ENCODE results near the gene CREB3L2. TPM values are rescaled to one million over a fixed set of nuclear protein-coding genes. Genes with fewer than 3 reads are reported as not detected.

The CREB3L2 gene
- total and polyA plus RNA-seq, 10 of the 15 experiments (the other 5 are each of a cell fraction or from before 2014, with no cell fraction given), result 6.4 to 67.1 (median 26.2) TPM

DNA sequence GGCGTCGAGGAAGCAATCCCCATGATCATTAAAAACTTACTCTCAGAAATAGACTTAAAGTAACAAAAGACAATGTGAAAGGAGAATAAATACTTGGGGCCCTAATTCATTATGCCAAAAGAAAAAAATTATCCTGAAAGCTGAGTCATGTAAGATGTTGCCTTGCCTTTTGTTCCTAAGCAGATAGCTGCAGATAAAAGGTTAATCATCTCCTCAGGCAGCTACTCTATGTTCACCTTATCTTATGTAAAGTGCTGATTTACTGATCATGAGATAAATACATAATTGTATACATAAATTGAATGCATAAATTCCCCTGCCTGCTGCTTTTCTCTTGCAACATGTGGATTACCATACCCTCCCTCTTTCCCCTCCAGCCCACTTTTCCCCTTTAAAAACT is 28.1 kb upstream of the CREB3L2 start (continued):
- TF ChIP-seq, protein P1, sequence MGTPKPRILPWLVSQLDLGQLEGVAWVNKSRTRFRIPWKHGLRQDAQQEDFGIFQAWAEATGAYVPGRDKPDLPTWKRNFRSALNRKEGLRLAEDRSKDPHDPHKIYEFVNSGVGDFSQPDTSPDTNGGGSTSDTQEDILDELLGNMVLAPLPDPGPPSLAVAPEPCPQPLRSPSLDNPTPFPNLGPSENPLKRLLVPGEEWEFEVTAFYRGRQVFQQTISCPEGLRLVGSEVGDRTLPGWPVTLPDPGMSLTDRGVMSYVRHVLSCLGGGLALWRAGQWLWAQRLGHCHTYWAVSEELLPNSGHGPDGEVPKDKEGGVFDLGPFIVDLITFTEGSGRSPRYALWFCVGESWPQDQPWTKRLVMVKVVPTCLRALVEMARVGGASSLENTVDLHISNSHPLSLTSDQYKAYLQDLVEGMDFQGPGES (IDR thresholded peaks at IDR 0.05), result no peak
- TF ChIP-seq, protein P2, sequence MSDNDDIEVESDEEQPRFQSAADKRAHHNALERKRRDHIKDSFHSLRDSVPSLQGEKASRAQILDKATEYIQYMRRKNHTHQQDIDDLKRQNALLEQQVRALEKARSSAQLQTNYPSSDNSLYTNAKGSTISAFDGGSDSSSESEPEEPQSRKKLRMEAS (IDR thresholded peaks at IDR 0.05; ENCODE audit: low read depth, low read length), result no peak
- TF ChIP-seq, protein P3, sequence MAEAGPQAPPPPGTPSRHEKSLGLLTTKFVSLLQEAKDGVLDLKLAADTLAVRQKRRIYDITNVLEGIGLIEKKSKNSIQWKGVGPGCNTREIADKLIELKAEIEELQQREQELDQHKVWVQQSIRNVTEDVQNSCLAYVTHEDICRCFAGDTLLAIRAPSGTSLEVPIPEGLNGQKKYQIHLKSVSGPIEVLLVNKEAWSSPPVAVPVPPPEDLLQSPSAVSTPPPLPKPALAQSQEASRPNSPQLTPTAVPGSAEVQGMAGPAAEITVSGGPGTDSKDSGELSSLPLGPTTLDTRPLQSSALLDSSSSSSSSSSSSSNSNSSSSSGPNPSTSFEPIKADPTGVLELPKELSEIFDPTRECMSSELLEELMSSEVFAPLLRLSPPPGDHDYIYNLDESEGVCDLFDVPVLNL (IDR thresholded peaks at IDR 0.05; ENCODE audit: low read depth, low read length), result no peak
- TF ChIP-seq EED (IDR thresholded peaks at IDR 0.05; ENCODE audit: low read depth) (no peak), BMI1 (IDR thresholded peaks at IDR 0.05; ENCODE audit: borderline replicate concordance) (no peak), PML (IDR thresholded peaks at IDR 0.05; ENCODE audit: low read length) (no peak), KLF5 (IDR thresholded peaks at IDR 0.05; ENCODE audit: partially characterized antibody) (no peak), TCF3 (IDR thresholded peaks at IDR 0.05; ENCODE audit: borderline replicate concordance, insufficient read depth, low read depth, low read length) (no peak)
- TF ChIP-seq, protein P4, sequence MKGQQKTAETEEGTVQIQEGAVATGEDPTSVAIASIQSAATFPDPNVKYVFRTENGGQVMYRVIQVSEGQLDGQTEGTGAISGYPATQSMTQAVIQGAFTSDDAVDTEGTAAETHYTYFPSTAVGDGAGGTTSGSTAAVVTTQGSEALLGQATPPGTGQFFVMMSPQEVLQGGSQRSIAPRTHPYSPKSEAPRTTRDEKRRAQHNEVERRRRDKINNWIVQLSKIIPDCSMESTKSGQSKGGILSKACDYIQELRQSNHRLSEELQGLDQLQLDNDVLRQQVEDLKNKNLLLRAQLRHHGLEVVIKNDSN (IDR thresholded peaks at IDR 0.05; ENCODE audit: borderline replicate concordance, extremely low read length, insufficient read depth, low read depth, low read length), result no peak
- TF ChIP-seq, protein P5, sequence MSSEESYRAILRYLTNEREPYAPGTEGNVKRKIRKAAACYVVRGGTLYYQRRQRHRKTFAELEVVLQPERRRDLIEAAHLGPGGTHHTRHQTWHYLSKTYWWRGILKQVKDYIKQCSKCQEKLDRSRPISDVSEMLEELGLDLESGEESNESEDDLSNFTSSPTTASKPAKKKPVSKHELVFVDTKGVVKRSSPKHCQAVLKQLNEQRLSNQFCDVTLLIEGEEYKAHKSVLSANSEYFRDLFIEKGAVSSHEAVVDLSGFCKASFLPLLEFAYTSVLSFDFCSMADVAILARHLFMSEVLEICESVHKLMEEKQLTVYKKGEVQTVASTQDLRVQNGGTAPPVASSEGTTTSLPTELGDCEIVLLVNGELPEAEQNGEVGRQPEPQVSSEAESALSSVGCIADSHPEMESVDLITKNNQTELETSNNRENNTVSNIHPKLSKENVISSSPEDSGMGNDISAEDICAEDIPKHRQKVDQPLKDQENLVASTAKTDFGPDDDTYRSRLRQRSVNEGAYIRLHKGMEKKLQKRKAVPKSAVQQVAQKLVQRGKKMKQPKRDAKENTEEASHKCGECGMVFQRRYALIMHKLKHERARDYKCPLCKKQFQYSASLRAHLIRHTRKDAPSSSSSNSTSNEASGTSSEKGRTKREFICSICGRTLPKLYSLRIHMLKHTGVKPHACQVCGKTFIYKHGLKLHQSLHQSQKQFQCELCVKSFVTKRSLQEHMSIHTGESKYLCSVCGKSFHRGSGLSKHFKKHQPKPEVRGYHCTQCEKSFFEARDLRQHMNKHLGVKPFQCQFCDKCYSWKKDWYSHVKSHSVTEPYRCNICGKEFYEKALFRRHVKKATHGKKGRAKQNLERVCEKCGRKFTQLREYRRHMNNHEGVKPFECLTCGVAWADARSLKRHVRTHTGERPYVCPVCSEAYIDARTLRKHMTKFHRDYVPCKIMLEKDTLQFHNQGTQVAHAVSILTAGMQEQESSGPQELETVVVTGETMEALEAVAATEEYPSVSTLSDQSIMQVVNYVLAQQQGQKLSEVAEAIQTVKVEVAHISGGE (CRISPR knock-in tag; IDR thresholded peaks at IDR 0.05), result no peak

All from GM12878 (cell line).